PC-3 (cell line): ENCODE measurements around the gene USP9X.

Experiments
- EZH2phosphoT487 ChIP-seq: fragments of 300-600 bp; sonication (generic); IDR thresholded peaks from 2 replicates; pipeline ENCODE4 v1.6.1; 2018; ENCODE audit warnings: mild to moderate bottlenecking, antibody characterized with exemption, low read length, borderline replicate concordance
- TF ChIP-seq, protein P1 (sequence below): fragments of 300-600 bp; sonication (generic); conservative IDR thresholded peaks from 2 replicates; pipeline ENCODE4 v1.5.1; 2017; ENCODE audit warnings: antibody characterized with exemption, low read depth, mild to moderate bottlenecking, low read length

DNA sequence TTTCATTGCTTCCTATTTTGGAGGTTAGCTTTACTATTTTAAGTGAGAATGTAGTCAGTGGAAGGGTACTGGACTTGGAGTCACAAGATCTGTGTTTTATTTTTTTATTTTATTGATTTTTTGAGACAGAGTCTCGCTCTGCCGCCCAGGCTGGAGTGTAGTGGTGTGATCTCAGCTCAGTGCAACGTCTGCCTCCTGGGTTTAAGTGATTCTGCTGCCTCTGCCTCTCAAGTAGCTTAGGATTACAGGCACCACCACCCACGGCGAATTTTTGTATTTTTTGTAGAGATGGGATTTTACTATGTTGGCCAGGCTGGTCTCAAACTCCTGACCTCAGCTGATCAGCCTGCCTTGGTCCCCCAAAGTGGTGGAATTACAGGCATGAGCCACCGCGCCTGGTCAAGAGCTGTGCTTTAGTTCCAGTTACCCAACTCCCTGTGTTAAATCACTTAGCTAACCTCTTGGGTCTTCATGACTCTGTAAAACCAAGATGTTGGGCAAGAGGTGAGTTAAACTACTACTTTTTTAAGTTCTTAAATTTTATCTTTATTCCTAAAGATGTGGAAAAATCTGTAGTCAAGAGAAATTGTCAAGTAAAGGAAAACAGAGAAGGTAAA, 11.2 kb downstream of the USP9X start:
- TF ChIP-seq, protein P1, sequence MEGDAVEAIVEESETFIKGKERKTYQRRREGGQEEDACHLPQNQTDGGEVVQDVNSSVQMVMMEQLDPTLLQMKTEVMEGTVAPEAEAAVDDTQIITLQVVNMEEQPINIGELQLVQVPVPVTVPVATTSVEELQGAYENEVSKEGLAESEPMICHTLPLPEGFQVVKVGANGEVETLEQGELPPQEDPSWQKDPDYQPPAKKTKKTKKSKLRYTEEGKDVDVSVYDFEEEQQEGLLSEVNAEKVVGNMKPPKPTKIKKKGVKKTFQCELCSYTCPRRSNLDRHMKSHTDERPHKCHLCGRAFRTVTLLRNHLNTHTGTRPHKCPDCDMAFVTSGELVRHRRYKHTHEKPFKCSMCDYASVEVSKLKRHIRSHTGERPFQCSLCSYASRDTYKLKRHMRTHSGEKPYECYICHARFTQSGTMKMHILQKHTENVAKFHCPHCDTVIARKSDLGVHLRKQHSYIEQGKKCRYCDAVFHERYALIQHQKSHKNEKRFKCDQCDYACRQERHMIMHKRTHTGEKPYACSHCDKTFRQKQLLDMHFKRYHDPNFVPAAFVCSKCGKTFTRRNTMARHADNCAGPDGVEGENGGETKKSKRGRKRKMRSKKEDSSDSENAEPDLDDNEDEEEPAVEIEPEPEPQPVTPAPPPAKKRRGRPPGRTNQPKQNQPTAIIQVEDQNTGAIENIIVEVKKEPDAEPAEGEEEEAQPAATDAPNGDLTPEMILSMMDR, result no peak
- TF ChIP-seq EZH2phosphoT487, result no peak
